Type B pancreatic cell (in vitro differentiated cells): ENCODE measurements around the gene SIDT1. TPM values are rescaled to one million over a fixed set of nuclear protein-coding genes. Genes with fewer than 3 reads are reported as not detected.

Experiments
- DNase-seq: peaks from one replicate; pipeline ENCODE4 v3.0.0; 2021; ENCODE audit warnings: mixed read lengths; ENCODE audit not compliant: unreplicated experiment; ENCODE audit errors: extremely low spot score
- H3K27ac Mint-ChIP-seq: 2 replicates; pipeline ENCODE4 v1.8.0; 2021; ENCODE audit warnings: mild to moderate bottlenecking, mixed read lengths
- H3K27me3 Mint-ChIP-seq: 2 replicates; pipeline ENCODE4 v1.8.0; 2021; ENCODE audit warnings: mixed read lengths
- H3K36me3 Mint-ChIP-seq: 2 replicates; pipeline ENCODE4 v1.8.0; 2021; ENCODE audit warnings: mixed read lengths
- H3K4me1 Mint-ChIP-seq: one replicate; pipeline ENCODE4 v1.8.0; 2021; ENCODE audit warnings: mixed read lengths; ENCODE audit not compliant: unreplicated experiment
- H3K4me3 Mint-ChIP-seq: 2 replicates; pipeline ENCODE4 v1.8.0; 2021; ENCODE audit warnings: mild to moderate bottlenecking, mixed read lengths
- H3K9me3 Mint-ChIP-seq: 2 replicates; pipeline ENCODE4 v1.8.0; 2021; ENCODE audit warnings: mixed read lengths
- CTCF ChIP-seq: fragments of 200-600 bp; sonication (generic); conservative IDR thresholded peaks from 2 replicates; pipeline ENCODE4 v1.5.0; 2021; ENCODE audit warnings: antibody characterized with exemption, mild to moderate bottlenecking
- total RNA-seq: library from RNA; stranded (reverse); gene quantifications from 2 replicates; pipeline ENCODE4 v1.2.1, GENCODE V29; 2021; ENCODE audit warnings: low replicate concordance

Gene SIDT1
- total RNA-seq, 1 donor from 2014 or later = 0.97 TPM

DNA sequence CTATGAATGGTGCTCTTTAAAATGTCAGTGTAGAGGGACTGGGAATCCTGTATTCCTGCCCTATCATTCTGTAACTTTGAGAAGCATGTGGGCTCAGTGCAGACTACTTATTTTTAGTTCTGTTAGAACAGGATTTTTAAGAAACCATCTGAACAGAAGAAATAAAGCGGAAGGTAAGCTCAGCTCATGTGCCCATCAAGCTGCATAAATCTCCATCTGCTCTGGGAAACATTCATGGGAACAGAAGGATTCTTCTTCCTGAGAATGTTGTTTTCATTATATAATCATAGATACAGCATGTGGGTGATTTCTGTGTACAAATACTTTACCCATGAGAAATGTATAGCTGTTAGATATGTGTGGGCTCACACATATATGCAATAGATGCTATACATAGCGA lies 69.9 kb downstream of the SIDT1 start:
- no peak for DNase-seq
- Mint-ChIP-seq H3K9me3 (no peaks in the 10 kb centered on the region), H3K4me1 (no peaks in the 10 kb centered on the region), H3K27me3 (no peaks in the 10 kb centered on the region), H3K4me3 (no peak overlapping the region), H3K36me3 (no peaks in the 10 kb centered on the region), H3K27ac (no peak overlapping the region)
- no peak for TF ChIP-seq CTCF

DNA sequence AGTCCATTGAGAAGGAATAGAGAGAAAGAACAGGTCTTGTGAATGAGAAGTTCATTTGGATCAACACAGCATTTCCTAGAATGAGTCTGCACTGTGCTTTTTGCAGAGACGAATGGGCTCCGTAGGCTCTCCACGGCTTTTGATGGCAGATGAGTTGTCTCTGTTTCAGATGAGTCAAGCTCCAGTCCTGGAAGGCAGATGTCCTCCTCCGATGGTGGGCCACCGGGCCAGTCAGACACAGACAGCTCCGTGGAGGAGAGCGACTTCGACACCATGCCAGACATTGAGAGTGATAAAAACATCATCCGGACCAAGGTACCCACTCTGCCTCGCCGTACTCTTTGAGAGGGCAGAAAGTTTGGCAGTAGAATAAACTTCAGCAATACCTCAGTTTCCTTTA lies 70.5 kb downstream of the SIDT1 start:
- Mint-ChIP-seq H3K4me3 (no peak overlapping the region), H3K27ac (no peak overlapping the region), H3K36me3 (no peaks in the 10 kb centered on the region), H3K4me1 (no peaks in the 10 kb centered on the region), H3K9me3 (no peaks in the 10 kb centered on the region), H3K27me3 (no peaks in the 10 kb centered on the region)
- no peak for TF ChIP-seq CTCF
- no peak for DNase-seq

- H3K27ac Mint-ChIP-seq = no peak overlapping the region
- DNase-seq = no peak
- H3K27me3 Mint-ChIP-seq = no peaks in the 10 kb centered on the region
- H3K4me1 Mint-ChIP-seq = no peaks in the 10 kb centered on the region
- H3K4me3 Mint-ChIP-seq = no peak overlapping the region
- H3K9me3 Mint-ChIP-seq = no peaks in the 10 kb centered on the region
- no peak for TF ChIP-seq CTCF
- H3K36me3 Mint-ChIP-seq = no peaks in the 10 kb centered on the region
Observed at GRCh38 chr3:113606539-113607218, 74.3 kb downstream of the SIDT1 start.

GRCh38 chr3:113607219-113607596 lies 74.9 kb downstream of the SIDT1 start:
- no peaks in the 10 kb centered on the region for H3K9me3 Mint-ChIP-seq
- H3K36me3 Mint-ChIP-seq = no peaks in the 10 kb centered on the region
- H3K4me3 Mint-ChIP-seq = no peak overlapping the region
- H3K27me3 Mint-ChIP-seq = no peaks in the 10 kb centered on the region
- DNase-seq = no peak
- TF ChIP-seq CTCF = no peak
- H3K27ac Mint-ChIP-seq = no peak overlapping the region
- H3K4me1 Mint-ChIP-seq = no peaks in the 10 kb centered on the region

GRCh38 chr3:113614402-113614801 lies 82.0 kb downstream of the SIDT1 start:
- Mint-ChIP-seq H3K27ac (no peak overlapping the region), H3K27me3 (no peaks in the 10 kb centered on the region), H3K36me3 (no peaks in the 10 kb centered on the region), H3K4me1 (peaks cover 7% of the 10 kb centered on the region), H3K4me3 (no peak overlapping the region), H3K9me3 (no peaks in the 10 kb centered on the region)
- no peak for DNase-seq
- no peak for TF ChIP-seq CTCF

DNA sequence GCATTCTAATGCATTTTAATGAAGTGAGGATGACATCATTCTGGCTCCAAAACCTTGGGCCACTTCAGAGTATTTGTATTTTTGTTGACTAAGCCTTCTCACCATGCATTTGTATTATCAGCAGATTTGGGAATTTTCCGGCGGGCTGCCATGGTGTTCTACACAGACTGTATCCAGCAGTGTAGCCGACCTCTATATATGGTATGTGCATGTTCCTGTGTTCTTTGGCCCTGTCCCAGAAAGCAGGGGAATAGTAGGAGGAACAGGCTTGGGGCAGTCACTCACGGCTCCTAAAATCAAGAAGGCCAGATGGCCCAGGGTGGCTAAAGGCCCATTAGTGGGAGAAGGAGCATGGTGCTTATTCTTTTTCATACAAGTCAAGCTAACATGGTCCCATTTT lies 83.6 kb downstream of the SIDT1 start:
- no peak overlapping the region for H3K4me3 Mint-ChIP-seq
- H3K4me1 Mint-ChIP-seq = peaks cover 7% of the 10 kb centered on the region
- peaks cover 1% of the 10 kb centered on the region for H3K27me3 Mint-ChIP-seq
- no peak for TF ChIP-seq CTCF
- no peak for DNase-seq
- H3K36me3 Mint-ChIP-seq = no peaks in the 10 kb centered on the region
- no peaks in the 10 kb centered on the region for H3K9me3 Mint-ChIP-seq
- H3K27ac Mint-ChIP-seq = no peak overlapping the region
